K562 (cell line): ENCODE results near the gene RBMX.

ENCODE experiments used
- FOXK1 ChIP-seq: sonication (generic); formaldehyde crosslinking; IDR thresholded peaks from 2 replicates; pipeline ENCODE4 v1.8.0; 2022; ENCODE audit warnings: missing genetic modification reagents, mild to moderate bottlenecking, borderline replicate concordance
- GATAD2B ChIP-seq: fragments of 450-650 bp; IDR thresholded peaks from 2 replicates; pipeline ENCODE4 v1.6.1; 2017; ENCODE audit warnings: mild to moderate bottlenecking, borderline replicate concordance
- JUN ChIP-seq, 2 experiments: sonication (generic) in 1 of 2; formaldehyde crosslinking in 1 of 2; IDR thresholded peaks; 2 replicates each; pipeline versions ENCODE4 v1.6.1 to v1.8.0; 2012 to 2022; ENCODE audit warnings: borderline replicate concordance in 2 of 2, mild to moderate bottlenecking in 2 of 2, improper control_type of control experiment in 1 of 2, low read depth in 1 of 2, low read length in 1 of 2, missing genetic modification reagents in 1 of 2
- MED1 ChIP-seq: sonication (generic); formaldehyde crosslinking; IDR thresholded peaks from 2 replicates; pipeline ENCODE4 v1.8.1; 2023; ENCODE audit warnings: missing genetic modification reagents, borderline replicate concordance
- POLR2AphosphoS5 ChIP-seq: IDR thresholded peaks from 2 replicates; pipeline ENCODE4 v1.6.1; 2011; ENCODE audit warnings: mild to moderate bottlenecking, low read depth, low read length, moderate library complexity; ENCODE audit not compliant: control insufficient read depth, insufficient read depth
- SRSF1 ChIP-seq: fragments of 200-400 bp; formaldehyde crosslinking; IDR thresholded peaks from 2 replicates; pipeline ENCODE4 v1.6.1; 2017; ENCODE audit warnings: mild to moderate bottlenecking, low read depth, low read length, moderate library complexity
- ZBTB43 ChIP-seq: sonication (generic); formaldehyde crosslinking; IDR thresholded peaks from 2 replicates; pipeline ENCODE4 v1.8.0; 2023; ENCODE audit warnings: mild to moderate bottlenecking, missing genetic modification reagents
- ZNF24 ChIP-seq: fragments of 450-650 bp; IDR thresholded peaks from 2 replicates; pipeline ENCODE4 v1.6.1; 2016
- ZNF589 ChIP-seq: fragments of 200-800 bp; sonication (Bioruptor generic); IDR thresholded peaks from 2 replicates; pipeline ENCODE4 v1.6.1; 2016; ENCODE audit warnings: low read depth, missing genetic modification characterization, missing compliant biosample characterization
- TF ChIP-seq, protein P1 (sequence below), 2 experiments: fragments of 450-650 bp in 1 of 2; sonication (generic) in 1 of 2; formaldehyde crosslinking; conservative IDR thresholded peaks; 2 replicates each; pipeline versions ENCODE4 v1.4.0 to v1.8.1; 2020 to 2022; ENCODE audit warnings: mild to moderate bottlenecking in 1 of 2, missing genetic modification reagents in 1 of 2
- TF ChIP-seq, protein P2 (sequence below), 3 experiments: IDR thresholded peaks in 2 of 3; conservative IDR thresholded peaks in 1 of 3; 2 replicates each; pipeline ENCODE4 v1.5.1; 2011 to 2012; ENCODE audit warnings: low read length in 3 of 3, mild to moderate bottlenecking in 3 of 3, control low read depth in 2 of 3, improper control_type of control experiment in 1 of 3, inconsistent platforms in 1 of 3, low read depth in 1 of 3, mixed read lengths in 1 of 3, moderate library complexity in 1 of 3; ENCODE audit not compliant: insufficient read depth in 2 of 3

DNA sequence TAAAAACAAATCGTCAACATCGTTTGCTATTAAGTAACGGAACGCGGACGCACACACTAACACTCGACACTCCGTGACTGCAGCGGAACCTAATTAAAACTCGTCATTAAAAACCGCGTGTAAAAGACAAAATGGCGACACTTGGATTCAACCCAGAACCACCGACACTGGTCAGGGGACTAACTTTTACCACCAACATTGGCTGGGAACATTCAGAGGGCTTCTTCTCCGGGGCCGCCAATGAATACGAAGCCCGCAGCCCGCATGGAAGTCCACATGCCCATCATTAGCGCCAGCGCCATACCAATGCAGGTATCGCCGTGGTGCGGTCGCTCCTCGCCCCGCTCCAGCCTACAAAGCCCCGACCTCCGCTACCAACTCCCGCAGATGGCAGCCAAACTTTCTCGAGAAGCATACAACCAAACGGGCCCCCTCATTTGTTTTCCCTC, 498 bp downstream of the RBMX start:
- TF ChIP-seq, protein P1, sequence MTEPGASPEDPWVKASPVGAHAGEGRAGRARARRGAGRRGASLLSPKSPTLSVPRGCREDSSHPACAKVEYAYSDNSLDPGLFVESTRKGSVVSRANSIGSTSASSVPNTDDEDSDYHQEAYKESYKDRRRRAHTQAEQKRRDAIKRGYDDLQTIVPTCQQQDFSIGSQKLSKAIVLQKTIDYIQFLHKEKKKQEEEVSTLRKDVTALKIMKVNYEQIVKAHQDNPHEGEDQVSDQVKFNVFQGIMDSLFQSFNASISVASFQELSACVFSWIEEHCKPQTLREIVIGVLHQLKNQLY (CRISPR knock-in tag; conservative IDR thresholded peaks at IDR 0.05): no peak
- TF ChIP-seq FOXK1 (CRISPR knock-in tag) (no peak), POLR2AphosphoS5 (peak; percentile 36; the same call in 1 of the 2 replicates), JUN (IDR thresholded peaks at IDR 0.05; ENCODE audit: borderline replicate concordance, low read depth, low read length) (no peak), JUN (CRISPR knock-in tag; IDR thresholded peaks at IDR 0.05; ENCODE audit: borderline replicate concordance) (no peak), GATAD2B (no peak), SRSF1 (no peak), MED1 (CRISPR knock-in tag) (no peak), ZBTB43 (CRISPR knock-in tag) (0 out of 2 replicates have a peak, but pooled peaks have one; percentile 37), ZNF589 (CRISPR knock-in tag) (no peak), ZNF24 (no peak)
- TF ChIP-seq, protein P2, sequence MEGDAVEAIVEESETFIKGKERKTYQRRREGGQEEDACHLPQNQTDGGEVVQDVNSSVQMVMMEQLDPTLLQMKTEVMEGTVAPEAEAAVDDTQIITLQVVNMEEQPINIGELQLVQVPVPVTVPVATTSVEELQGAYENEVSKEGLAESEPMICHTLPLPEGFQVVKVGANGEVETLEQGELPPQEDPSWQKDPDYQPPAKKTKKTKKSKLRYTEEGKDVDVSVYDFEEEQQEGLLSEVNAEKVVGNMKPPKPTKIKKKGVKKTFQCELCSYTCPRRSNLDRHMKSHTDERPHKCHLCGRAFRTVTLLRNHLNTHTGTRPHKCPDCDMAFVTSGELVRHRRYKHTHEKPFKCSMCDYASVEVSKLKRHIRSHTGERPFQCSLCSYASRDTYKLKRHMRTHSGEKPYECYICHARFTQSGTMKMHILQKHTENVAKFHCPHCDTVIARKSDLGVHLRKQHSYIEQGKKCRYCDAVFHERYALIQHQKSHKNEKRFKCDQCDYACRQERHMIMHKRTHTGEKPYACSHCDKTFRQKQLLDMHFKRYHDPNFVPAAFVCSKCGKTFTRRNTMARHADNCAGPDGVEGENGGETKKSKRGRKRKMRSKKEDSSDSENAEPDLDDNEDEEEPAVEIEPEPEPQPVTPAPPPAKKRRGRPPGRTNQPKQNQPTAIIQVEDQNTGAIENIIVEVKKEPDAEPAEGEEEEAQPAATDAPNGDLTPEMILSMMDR (IDR thresholded peaks at IDR 0.05 in 2 of 3, conservative IDR thresholded peaks at IDR 0.05 in 1 of 3; ENCODE audit: insufficient read depth in 2 of 3, low read depth in 1 of 3, low read length in 3 of 3): no peak
